Activated CD4-positive, alpha-beta T cell treated with anti-CD3 and anti-CD28 coated beads, Interleukin-2, amount 50 U/mL, for 4 hours (primary cell): ENCODE data around the gene EPO.
"Not testable (repeated sequence)": the region's sequence is repeated elsewhere in the genome, so short reads cannot be mapped to it uniquely, and the experiment has no call there.

Experiments used
- DNase-seq, 2 experiments: peaks; one replicate each; pipeline ENCODE4 v3.0.0-alpha.2; 2020

Gene EPO

DNA sequence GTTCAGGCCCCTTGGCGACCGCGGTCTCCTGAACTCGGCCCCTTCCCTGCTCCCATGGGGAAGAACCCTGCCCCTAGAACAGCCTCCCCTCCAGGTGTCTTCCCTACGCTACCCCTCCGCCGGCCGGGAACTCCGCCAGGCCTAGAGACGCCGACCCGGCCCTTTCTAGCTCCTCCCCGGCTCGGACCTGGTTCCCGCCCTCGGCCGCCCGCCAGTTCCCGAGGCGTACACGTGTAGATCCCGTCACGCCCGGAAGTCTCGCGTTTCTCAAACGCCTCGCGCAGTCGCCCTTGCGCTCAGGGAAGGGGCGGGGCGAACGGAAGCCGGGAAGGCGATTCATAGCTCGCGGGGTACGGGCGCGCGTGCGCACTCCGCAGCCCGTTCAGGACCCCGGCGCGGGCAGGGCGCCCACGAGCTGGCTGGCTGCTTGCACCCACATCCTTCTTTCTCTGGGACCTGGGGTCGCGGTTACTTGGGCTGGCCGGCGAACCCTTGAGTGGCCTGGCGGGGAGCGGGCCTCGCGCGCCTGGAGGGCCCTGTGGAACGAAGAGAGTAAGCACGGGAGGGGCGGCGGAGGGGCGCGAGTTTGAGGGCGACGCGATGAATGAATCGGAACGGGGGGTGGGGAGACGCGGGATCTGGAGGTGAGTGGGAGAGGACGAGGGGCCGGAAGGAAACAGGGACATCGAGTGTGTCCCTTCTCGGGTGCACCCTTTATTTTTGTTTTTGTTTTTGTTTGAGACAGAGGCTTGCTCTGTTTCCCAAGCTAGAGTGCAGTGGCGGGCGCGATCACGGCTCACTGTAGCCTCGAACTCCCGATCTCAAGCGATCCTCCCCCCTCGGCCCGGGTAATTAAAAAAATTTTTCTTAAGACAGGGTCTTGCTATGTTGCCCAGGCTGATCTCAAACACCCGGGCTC is 14.3 kb upstream of the EPO start, which contains the start of gene POP7:
Gene POP7 (plus strand): TSS at position 369 of the 919 bp plus-strand sequence. CDS start 710 bp downstream, outside the sequence.
- DNase-seq, result peak; percentile 97 to 98

DNA sequence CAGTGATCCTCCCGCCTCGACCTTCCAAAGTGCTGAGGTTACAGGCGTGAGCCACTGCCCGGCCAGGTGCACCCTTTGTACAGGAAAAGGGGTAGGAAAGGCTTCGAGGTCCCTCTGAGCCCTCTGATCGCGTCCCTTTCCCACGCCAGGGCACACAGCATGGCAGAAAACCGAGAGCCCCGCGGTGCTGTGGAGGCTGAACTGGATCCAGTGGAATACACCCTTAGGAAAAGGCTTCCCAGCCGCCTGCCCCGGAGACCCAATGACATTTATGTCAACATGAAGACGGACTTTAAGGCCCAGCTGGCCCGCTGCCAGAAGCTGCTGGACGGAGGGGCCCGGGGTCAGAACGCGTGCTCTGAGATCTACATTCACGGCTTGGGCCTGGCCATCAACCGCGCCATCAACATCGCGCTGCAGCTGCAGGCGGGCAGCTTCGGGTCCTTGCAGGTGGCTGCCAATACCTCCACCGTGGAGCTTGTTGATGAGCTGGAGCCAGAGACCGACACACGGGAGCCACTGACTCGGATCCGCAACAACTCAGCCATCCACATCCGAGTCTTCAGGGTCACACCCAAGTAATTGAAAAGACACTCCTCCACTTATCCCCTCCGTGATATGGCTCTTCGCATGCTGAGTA is 13.5 kb upstream of the EPO start:
- DNase-seq, result no peak

- DNase-seq, result no peak
These were observed 11.9 kb upstream of the EPO start for GRCh38 chr7:100708395-100708794.

DNA sequence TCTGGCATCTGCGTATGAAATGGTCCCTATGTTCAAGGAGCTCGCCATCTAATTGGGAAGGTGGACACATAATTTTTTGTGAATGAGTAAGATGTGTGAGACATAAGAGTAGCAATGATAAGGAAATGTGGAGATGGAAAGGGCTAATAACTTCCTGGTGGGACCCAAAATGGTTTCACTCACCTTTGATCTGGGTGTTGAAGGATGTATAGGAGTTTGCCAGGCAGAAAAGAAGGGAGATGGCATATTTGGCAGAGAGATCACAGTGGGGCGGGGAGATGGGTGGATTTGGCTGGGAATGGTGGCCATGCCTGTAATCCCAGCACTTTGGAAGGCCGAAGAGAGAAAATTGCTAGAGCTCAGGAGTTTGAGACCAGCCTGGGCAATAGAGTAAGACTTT is 9.8 kb upstream of the EPO start:
- DNase-seq, result no peak

DNA sequence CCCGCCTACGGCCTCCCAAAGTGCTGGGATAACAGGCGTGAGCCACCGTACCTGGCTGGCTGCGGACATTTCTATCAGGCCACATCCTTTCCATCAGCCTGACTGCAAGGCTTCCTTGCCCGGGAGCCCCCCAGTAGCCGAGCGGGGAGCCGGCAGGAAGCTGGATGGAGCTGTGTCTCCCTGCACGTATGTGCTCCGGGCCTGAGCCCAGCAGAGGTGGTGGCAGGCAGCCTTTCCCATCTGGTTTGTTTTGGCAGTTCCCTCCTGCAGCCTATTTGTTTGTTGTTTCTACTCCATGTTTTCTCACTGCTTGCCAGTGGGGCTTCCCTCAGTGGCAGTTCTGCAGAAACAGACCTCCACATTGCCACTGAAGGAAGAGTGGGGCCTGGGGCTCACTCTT is 8.9 kb upstream of the EPO start:
- DNase-seq, result no peak

- DNase-seq, result no peak
These were observed 5.5 kb upstream of the EPO start for GRCh38 chr7:100714725-100715124.

DNA sequence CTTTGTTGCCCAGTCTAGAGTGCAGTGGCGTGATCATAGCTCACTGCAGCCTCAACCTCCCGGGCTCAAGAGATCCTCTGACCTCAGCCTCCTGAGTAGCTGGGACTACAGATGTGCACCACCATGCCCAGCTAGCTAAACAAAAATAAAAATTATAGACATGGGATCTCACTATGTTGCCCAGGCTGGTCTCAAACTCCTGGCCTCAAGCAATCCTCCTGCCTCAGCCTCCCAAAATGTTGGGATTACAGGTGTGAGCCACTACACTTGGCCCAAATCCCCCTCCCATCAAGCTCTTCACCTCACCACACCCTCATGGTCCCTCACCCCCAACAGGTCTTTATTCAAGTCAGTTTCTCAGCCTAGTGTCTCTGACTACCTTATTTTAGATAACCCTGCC is 3.2 kb upstream of the EPO start:
- not testable (repeated sequence) for DNase-seq

DNA sequence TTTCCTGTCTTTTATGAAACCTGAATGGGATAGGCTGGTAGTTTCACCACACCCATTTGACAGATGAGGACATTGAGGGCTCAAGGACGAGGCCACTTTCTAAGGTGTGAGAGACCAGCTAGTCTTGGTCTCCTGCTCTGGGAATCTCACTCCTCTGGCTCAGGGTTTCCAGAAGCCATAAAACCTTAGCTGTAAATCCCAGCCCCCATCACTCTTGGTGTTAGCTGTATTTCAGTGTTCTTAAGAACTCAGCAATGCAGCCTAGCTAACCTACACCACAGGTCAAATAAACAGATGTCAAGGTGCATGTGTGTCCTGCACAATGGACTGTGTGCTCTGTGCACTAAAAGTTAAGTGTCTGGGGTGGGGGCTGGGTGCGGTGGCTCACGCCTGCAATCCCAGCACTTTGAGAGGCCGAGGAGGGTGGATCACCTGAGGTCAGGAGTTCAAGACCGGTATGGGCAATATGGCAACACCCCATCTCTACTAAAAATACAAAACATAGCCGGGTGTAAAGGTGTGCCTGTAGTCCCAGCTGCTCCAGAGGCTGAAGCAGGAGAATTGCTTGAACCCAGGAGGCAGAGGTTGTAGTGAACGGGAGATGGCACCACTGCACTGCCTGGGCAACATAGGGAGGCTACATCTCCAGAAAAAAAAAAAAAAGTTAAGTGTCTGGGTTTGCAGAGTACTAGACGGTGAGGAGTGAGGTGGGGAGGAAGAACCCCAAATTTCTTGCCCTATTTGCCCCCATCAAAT is 567 bp upstream of the EPO start:
- no peak for DNase-seq

GRCh38 chr7:100720671-100721504 is 620 bp downstream of the EPO start:
- no peak for DNase-seq

DNA sequence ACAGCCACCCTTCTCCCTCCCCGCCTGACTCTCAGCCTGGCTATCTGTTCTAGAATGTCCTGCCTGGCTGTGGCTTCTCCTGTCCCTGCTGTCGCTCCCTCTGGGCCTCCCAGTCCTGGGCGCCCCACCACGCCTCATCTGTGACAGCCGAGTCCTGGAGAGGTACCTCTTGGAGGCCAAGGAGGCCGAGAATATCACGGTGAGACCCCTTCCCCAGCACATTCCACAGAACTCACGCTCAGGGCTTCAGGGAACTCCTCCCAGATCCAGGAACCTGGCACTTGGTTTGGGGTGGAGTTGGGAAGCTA is 1.2 kb downstream of the EPO start:
- no peak for DNase-seq

DNA sequence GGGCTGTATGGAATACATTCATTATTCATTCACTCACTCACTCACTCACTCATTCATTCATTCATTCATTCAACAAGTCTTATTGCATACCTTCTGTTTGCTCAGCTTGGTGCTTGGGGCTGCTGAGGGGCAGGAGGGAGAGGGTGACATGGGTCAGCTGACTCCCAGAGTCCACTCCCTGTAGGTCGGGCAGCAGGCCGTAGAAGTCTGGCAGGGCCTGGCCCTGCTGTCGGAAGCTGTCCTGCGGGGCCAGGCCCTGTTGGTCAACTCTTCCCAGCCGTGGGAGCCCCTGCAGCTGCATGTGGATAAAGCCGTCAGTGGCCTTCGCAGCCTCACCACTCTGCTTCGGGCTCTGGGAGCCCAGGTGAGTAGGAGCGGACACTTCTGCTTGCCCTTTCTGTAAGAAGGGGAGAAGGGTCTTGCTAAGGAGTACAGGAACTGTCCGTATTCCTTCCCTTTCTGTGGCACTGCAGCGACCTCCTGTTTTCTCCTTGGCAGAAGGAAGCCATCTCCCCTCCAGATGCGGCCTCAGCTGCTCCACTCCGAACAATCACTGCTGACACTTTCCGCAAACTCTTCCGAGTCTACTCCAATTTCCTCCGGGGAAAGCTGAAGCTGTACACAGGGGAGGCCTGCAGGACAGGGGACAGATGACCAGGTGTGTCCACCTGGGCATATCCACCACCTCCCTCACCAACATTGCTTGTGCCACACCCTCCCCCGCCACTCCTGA is 2.4 kb downstream of the EPO start:
- no peak for DNase-seq

DNA sequence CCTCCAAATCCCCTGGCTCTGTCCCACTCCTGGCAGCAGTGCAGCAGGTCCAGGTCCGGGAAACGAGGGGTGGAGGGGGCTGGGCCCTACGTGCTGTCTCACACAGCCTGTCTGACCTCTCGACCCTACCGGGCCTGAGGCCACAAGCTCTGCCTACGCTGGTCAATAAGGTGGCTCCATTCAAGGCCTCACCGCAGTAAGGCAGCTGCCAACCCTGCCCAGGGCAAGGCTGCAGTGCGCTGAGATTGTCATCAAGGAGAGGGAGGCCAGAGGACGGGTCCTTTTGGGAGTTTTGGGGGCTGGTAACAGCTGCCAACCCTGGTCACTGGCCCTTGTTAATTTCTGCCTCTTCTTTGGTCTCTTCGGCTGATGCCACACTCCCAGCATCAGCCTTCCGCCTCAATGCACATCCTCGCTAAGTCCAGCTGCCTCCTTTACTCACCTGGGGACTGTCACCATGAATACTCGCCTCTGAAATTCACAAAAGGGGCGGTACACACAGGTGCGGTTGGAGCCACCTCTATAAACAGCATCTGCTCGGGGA is 3.5 kb downstream of the EPO start:
- no peak for DNase-seq

DNA sequence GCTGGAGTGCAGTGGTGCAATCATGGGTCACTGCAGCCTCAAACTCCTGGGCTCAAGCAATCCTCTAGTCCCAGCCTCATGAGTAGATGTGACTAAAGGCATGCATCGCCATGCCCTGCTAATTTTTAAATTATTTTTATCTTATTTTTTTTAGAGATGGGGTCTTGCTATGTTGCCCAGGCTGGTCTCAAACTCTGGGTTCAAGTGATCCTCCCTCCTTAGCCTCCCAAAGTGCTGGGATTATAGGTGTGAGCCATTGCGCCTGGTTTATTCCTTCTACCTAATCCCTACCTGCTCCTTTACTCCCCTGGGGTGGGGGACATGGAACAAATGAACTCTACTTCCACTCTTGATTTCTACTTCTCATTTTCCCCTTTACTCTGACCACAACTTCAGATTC is 4.1 kb downstream of the EPO start:
- DNase-seq, result not testable (repeated sequence)

GRCh38 chr7:100726996-100727761 is 6.9 kb downstream of the EPO start:
- no peak for DNase-seq

DNA sequence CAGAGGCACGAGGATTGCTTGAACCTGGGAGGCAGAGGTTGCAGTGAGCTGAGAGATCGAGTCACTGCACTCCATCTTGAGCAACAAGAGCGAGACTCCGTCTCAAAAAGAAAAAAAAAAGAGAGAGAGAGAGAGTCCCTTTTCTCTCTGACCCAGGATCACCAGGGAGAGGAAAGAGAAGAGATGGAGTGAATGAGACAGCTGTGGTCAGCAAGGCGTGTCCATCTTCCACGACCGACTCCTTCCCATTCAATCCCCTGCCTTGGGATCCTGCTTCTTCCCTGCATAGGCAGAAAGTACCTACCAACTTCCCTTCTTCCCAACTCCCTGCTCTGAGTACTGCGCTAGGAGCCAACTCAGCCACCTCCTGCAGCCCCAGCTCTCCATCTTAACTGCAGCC is 7.9 kb downstream of the EPO start:
- DNase-seq, result no peak

DNA sequence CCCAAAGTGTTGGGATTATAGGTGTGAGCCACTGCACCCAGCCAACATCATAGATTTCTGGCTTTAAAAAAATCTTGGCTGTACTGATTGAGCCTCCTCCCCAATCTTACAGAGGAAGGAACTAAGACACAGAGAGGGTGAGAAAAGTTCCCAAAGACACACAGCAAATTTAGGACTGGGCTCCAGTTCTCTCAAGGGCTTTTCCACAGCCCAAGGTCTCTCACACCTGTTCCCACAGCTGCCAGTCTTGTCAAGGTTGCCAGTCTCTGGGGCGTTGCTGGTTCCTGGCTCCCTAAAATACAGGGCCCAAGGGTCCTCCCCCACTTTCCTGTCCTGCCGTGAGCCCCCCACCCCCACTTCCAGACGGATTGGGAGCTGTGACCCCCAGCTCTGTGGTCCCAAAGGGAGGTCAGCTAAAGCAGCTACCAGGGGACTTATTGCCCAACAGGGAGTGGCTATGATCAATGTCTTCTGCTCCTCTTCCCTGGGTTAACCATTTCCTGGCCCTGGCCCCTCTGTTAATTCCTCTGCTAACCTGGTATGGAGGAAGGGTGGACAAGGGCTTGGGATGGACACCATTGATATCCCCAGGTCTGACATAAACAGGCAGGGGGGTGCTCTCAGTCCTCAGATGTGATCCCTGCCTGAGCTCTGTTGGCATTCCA is 10.0 kb downstream of the EPO start:
- no peak for DNase-seq

GRCh38 chr7:100731937-100732636 is 11.8 kb downstream of the EPO start:
- no peak for DNase-seq

GRCh38 chr7:100735730-100736129 is 15.5 kb downstream of the EPO start:
- DNase-seq, result no peak

DNA sequence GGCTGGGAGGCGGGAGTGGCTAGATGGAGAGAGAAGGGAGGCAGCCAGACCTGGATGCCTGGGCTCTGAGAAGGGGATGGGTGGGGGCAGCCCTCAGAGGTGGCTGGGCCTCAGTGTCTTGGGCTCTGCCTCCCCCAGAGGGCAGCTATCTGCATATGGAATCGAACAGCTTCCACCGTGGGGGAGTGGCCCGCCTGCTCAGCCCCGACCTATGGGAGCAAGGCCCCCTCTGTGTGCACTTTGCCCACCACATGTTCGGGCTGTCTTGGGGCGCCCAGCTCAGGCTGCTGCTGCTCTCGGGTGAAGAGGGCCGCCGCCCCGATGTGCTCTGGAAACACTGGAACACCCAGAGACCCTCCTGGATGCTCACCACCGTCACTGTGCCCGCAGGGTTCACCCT is 16.4 kb downstream of the EPO start:
- DNase-seq, result no peak

GRCh38 chr7:100739934-100740333 is 19.7 kb downstream of the EPO start:
- no peak for DNase-seq
